ENCODE measurements around the gene MAPKAP1. TPM values are rescaled to one million over a fixed set of nuclear protein-coding genes. Genes with fewer than 3 reads are reported as not detected.

Gene MAPKAP1
- total RNA-seq, 4 donors from 2014 or later = 76.5 to 141 (median 87.5) TPM

DNA sequence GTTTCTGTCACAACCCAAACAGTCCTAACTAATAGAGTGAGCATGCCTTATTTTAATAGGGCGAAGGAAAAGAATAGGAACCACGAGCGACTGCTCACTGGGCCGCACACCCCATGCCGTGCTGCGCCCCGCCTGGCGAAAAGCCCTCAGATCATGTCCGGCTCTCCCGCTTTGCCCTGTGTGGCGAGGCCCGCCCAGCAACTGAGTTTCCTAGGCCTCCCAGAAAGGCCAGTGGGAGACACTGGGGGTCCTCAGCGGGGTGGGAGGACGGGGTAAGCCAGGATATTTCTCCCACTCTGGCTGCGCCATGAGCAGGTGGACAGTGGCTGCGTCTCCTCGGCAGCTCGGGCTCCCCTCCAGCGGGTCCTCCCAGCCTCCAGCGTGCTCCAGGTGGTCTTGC is 307.3 kb downstream of the MAPKAP1 start:
- no peaks in the 10 kb centered on the region for H3K27me3 ChIP-seq
- no peaks in the 10 kb centered on the region for H3K9me3 ChIP-seq
- H3K4me3 ChIP-seq = no peak overlapping the region
- no peak for ATAC-seq
- H3K27ac ChIP-seq = no peak overlapping the region
- no peaks in the 10 kb centered on the region for H3K4me1 ChIP-seq
- WGBS, 2 donors (ENCODE audit: low coverage in 1 of 2) = 94 to 98% methylated on average over 10 to 16 of the region's 20 CpGs
- TF ChIP-seq POLR2AphosphoS5 (IDR thresholded peaks at IDR 0.05) = no peak
- TF ChIP-seq, protein P1, sequence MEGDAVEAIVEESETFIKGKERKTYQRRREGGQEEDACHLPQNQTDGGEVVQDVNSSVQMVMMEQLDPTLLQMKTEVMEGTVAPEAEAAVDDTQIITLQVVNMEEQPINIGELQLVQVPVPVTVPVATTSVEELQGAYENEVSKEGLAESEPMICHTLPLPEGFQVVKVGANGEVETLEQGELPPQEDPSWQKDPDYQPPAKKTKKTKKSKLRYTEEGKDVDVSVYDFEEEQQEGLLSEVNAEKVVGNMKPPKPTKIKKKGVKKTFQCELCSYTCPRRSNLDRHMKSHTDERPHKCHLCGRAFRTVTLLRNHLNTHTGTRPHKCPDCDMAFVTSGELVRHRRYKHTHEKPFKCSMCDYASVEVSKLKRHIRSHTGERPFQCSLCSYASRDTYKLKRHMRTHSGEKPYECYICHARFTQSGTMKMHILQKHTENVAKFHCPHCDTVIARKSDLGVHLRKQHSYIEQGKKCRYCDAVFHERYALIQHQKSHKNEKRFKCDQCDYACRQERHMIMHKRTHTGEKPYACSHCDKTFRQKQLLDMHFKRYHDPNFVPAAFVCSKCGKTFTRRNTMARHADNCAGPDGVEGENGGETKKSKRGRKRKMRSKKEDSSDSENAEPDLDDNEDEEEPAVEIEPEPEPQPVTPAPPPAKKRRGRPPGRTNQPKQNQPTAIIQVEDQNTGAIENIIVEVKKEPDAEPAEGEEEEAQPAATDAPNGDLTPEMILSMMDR (IDR thresholded peaks at IDR 0.05) = no peak
- no peak for TF ChIP-seq POLR2A (IDR thresholded peaks at IDR 0.05)
- TF ChIP-seq EP300 (IDR thresholded peaks at IDR 0.05) = no peak
- H3K36me3 ChIP-seq = no peaks in the 10 kb centered on the region

DNA sequence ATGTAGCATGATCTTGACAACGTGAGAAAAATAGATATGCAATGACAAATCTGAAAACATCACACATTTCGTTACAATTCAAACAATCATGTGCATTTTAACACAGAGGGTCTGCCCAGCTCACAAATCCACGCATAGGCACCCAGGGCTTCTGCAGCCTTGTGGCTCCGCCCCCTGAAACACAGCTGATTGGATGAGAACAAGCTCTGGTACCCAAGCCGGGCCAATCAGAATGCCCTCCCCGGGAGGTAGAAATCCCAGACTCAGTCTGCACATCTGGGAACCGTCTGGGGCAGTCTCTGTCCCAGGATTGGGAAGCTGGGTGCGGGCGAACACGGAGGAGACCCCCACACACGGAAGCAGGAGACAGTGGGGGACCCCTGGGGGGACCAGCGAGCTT is 307.8 kb downstream of the MAPKAP1 start:
- 84 to 92% methylated on average over 3 to 8 of the region's 12 CpGs for WGBS, 2 donors (ENCODE audit: low coverage in 1 of 2)
- no peaks in the 10 kb centered on the region for H3K27me3 ChIP-seq
- no peak overlapping the region for H3K4me3 ChIP-seq
- no peaks in the 10 kb centered on the region for H3K9me3 ChIP-seq
- H3K4me1 ChIP-seq = no peaks in the 10 kb centered on the region
- no peaks in the 10 kb centered on the region for H3K36me3 ChIP-seq
- H3K27ac ChIP-seq = no peak overlapping the region
- TF ChIP-seq EP300 (IDR thresholded peaks at IDR 0.05) (no peak), POLR2AphosphoS5 (IDR thresholded peaks at IDR 0.05) (no peak), POLR2A (IDR thresholded peaks at IDR 0.05) (no peak)
- TF ChIP-seq, protein P1 (IDR thresholded peaks at IDR 0.05) = no peak
- no peak for ATAC-seq

DNA sequence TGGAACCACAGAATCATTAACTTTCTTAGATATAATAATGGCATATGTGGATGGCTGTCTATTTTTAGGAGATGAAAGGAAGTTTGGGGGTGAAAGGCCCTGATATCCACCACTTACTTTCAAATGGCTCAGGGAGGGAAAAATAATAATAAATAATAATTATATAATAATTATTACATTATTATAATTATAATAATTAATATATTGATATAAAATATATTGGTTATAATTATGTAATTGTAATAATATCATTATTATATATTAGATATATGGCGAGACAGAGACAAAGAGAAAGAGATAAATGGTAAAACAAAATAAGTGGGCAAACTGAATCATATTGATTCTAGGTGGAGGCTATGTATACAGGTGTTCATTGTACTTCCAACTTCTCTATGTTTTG is 308.8 kb downstream of the MAPKAP1 start:
- H3K36me3 ChIP-seq = no peaks in the 10 kb centered on the region
- H3K9me3 ChIP-seq = no peaks in the 10 kb centered on the region
- TF ChIP-seq POLR2AphosphoS5 (IDR thresholded peaks at IDR 0.05) = no peak
- TF ChIP-seq EP300 (IDR thresholded peaks at IDR 0.05) = no peak
- TF ChIP-seq, protein P1 (IDR thresholded peaks at IDR 0.05) = no peak
- TF ChIP-seq POLR2A (IDR thresholded peaks at IDR 0.05) = no peak
- no peaks in the 10 kb centered on the region for H3K4me1 ChIP-seq
- no peak overlapping the region for H3K27ac ChIP-seq
- no peak overlapping the region for H3K4me3 ChIP-seq
- 87 to 92% methylated on average over 1 of the region's 1 CpG for WGBS, 2 donors (ENCODE audit: low coverage in 1 of 2)
- no peak for ATAC-seq
- H3K27me3 ChIP-seq = no peaks in the 10 kb centered on the region

DNA sequence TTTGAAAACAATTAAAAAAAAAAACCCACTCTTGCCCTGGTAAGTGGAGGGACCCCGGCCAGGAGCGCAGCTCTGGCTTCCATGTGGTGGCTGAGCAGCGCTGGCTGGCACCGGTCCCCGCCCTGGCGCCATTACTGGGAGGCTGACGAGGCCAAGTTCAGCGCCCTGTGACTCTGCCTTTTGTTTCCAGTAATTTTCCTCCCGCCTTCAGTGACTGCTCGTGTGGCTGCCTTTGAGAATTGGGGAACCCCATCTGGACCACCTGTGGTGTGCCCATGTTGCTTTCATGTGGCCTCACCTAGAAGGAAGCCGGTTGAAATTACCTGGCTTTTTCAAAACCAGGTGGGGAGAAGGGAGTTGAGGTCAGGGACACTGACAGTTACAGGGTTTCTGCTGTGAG is 309.3 kb downstream of the MAPKAP1 start:
- no peaks in the 10 kb centered on the region for H3K4me1 ChIP-seq
- no peaks in the 10 kb centered on the region for H3K36me3 ChIP-seq
- H3K27me3 ChIP-seq = no peaks in the 10 kb centered on the region
- TF ChIP-seq POLR2A (IDR thresholded peaks at IDR 0.05) (no peak), EP300 (IDR thresholded peaks at IDR 0.05) (no peak), POLR2AphosphoS5 (IDR thresholded peaks at IDR 0.05) (no peak)
- TF ChIP-seq, protein P1 (IDR thresholded peaks at IDR 0.05) = no peak
- no peak for ATAC-seq
- H3K9me3 ChIP-seq = no peaks in the 10 kb centered on the region
- no peak overlapping the region for H3K4me3 ChIP-seq
- no peak overlapping the region for H3K27ac ChIP-seq
- 83 to 89% methylated on average over 7 to 10 of the region's 11 CpGs for WGBS, 2 donors (ENCODE audit: low coverage in 1 of 2)

DNA sequence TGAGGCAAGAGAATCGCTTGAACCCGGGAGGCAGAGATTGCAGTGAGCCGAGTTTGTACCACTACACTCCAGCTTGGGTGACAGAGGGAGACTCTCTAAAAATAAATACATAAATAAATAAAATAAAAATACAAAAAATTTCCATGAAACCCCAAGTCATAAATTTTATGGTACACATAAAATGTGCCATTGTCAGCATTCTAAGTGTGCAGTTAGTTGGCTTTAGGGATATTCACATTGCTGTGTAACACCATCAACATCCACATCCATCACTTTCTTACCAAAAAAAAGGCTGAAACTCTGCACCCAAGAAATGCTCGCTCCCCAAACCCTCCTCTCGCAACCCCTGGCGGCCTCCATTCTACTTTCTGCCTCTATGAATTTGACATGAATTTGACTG is 310.2 kb downstream of the MAPKAP1 start:
- 90 to 100% methylated on average over 6 of the region's 6 CpGs for WGBS, 2 donors (ENCODE audit: low coverage in 1 of 2)

More for the DNA sequence above, 310.2 kb downstream of the MAPKAP1 start:
- no peaks in the 10 kb centered on the region for H3K4me1 ChIP-seq
- H3K36me3 ChIP-seq = no peaks in the 10 kb centered on the region
- TF ChIP-seq POLR2AphosphoS5 (IDR thresholded peaks at IDR 0.05) = no peak
- TF ChIP-seq POLR2A (IDR thresholded peaks at IDR 0.05) = no peak
- no peak for TF ChIP-seq EP300 (IDR thresholded peaks at IDR 0.05)
- TF ChIP-seq, protein P1 (IDR thresholded peaks at IDR 0.05) = no peak
- no peaks in the 10 kb centered on the region for H3K27me3 ChIP-seq
- no peaks in the 10 kb centered on the region for H3K9me3 ChIP-seq
- H3K4me3 ChIP-seq = no peak overlapping the region
- no peak overlapping the region for H3K27ac ChIP-seq
- no peak for ATAC-seq

All from gastroesophageal sphincter (tissue), 4 donors.